A549 (cell line): ENCODE results near the gene HAUS6. TPM values are rescaled to one million over a fixed set of nuclear protein-coding genes. Genes with fewer than 3 reads are reported as not detected.
"Not testable (repeated sequence)": the region's sequence is repeated elsewhere in the genome, so short reads cannot be mapped to it uniquely, and the experiment has no call there.

Source experiments
- ATAC-seq, 2 experiments: fragments of 200-7000 bp in 1 of 2; fragments of >200 bp in 1 of 2; cut with Nextera tagmentation in 1 of 2; cut with Tn5 transposase in 1 of 2; 3 replicates each; pipeline versions ENCODE4 v1.8.0 to v1.9.1; 2018 to 2020; ENCODE audit warnings: mild to moderate bottlenecking in 1 of 2, moderate library complexity in 1 of 2
- CTCF ChIA-PET: fragments of 300-600 bp; sonication (Branson Sonifier 250); formaldehyde crosslinking; extraction: SDS; loops from one replicate; lab custom pipeline; 2021; ENCODE audit warnings: antibody characterized with exemption, inconsistent platforms; lab: Yijun Ruan, JAX
- POLR2A ChIA-PET: fragments of 350-600 bp; formaldehyde crosslinking; extraction: SDS; loops from one replicate; lab custom pipeline; 2021; ENCODE audit warnings: antibody characterized with exemption, inconsistent platforms; lab: Yijun Ruan, JAX
- DNase-seq, 2 experiments: peaks; one replicate each; pipeline versions ENCODE4 v3.0.0 to v3.0.0-alpha.2; 2011 to 2016; ENCODE audit warnings: low read depth in 1 of 2, low spot score in 1 of 2
- FAIRE-seq: peaks from 2 replicates; lab custom pipeline; 2011; peaks lifted over from hg19 to GRCh38; lab: Jason Lieb, UNC
- H3K27ac ChIP-seq, 2 experiments: fragments of >200 bp; sonication (Bioruptor Twin); formaldehyde crosslinking; 3 replicates each; pipeline ENCODE4 v1.5.1; 2016 to 2017
- H3K4me1 ChIP-seq: fragments of >200 bp; sonication (Bioruptor Twin); formaldehyde crosslinking; 3 replicates; pipeline ENCODE4 v1.6.1; 2016
- H3K4me2 ChIP-seq: fragments of >200 bp; sonication (Bioruptor Twin); formaldehyde crosslinking; 3 replicates; pipeline ENCODE4 v1.6.1; 2016
- H3K4me3 ChIP-seq: fragments of >200 bp; sonication (Bioruptor Twin); formaldehyde crosslinking; 3 replicates; pipeline ENCODE4 v1.5.1; 2016
- H3K9me3 ChIP-seq: fragments of >200 bp; sonication (Bioruptor Twin); formaldehyde crosslinking; 3 replicates; pipeline ENCODE4 v1.6.1; 2016
- BCL3 ChIP-seq: fragments of >200 bp; sonication (Bioruptor Twin); formaldehyde crosslinking; IDR thresholded peaks from 3 replicates; pipeline ENCODE4 v1.6.1; 2016
- CBX2 ChIP-seq: fragments of 200-600 bp; sonication (generic); IDR thresholded peaks from 2 replicates; pipeline ENCODE4 v1.6.1; 2016; ENCODE audit warnings: low read depth, mild to moderate bottlenecking, borderline replicate concordance
- ELK1 ChIP-seq: fragments of 150-350 bp; IDR thresholded peaks from 2 replicates; pipeline ENCODE4 v1.6.1; 2014; ENCODE audit warnings: low read depth, mild to moderate bottlenecking, low read length
- GATA3 ChIP-seq: IDR thresholded peaks from 2 replicates; pipeline ENCODE4 v1.6.1; 2012; ENCODE audit warnings: borderline replicate concordance
- HES2 ChIP-seq: fragments of >200 bp; sonication (Bioruptor Twin); formaldehyde crosslinking; IDR thresholded peaks from 2 replicates; pipeline ENCODE4 v1.6.1; 2016
- HOXB5 ChIP-seq: fragments of 250-450 bp; sonication (Bioruptor Pico); IDR thresholded peaks from 2 replicates; pipeline ENCODE4 v1.5.0; 2020; ENCODE audit warnings: mild to moderate bottlenecking, moderate library complexity
- JUN ChIP-seq, 2 experiments: fragments of >200 bp; sonication (Bioruptor Twin); formaldehyde crosslinking; IDR thresholded peaks; 2 replicates in 1 of 2; 3 replicates in 1 of 2; pipeline ENCODE4 v1.6.1; 2016 to 2017
- KDM1A ChIP-seq: fragments of 200-600 bp; sonication (generic); IDR thresholded peaks from 2 replicates; pipeline ENCODE4 v1.6.1; 2016; ENCODE audit warnings: low read depth, mild to moderate bottlenecking
- MAFK ChIP-seq: fragments of 450-650 bp; IDR thresholded peaks from 2 replicates; pipeline ENCODE4 v1.6.1; 2014; ENCODE audit not compliant: partially characterized antibody
- NR3C1 ChIP-seq: fragments of >200 bp; sonication (Bioruptor Twin); formaldehyde crosslinking; IDR thresholded peaks from 3 replicates; pipeline ENCODE4 v1.6.1; 2017
- PHF8 ChIP-seq: fragments of 200-600 bp; sonication (generic); IDR thresholded peaks from 2 replicates; pipeline ENCODE4 v1.6.1; 2016; ENCODE audit warnings: low read depth, mild to moderate bottlenecking, antibody characterized with exemption, moderate library complexity, borderline replicate concordance
- POLR2AphosphoS2 ChIP-seq: conservative IDR thresholded peaks from 2 replicates; pipeline ENCODE4 v1.6.1; 2012; ENCODE audit warnings: low read length, improper control_type of control experiment, inconsistent platforms
- TP53 ChIP-seq: fragments of 250-450 bp; sonication (Bioruptor Pico); IDR thresholded peaks from 2 replicates; pipeline ENCODE4 v1.5.0; 2021; ENCODE audit warnings: mild to moderate bottlenecking, moderate library complexity
- WGBS: methylation state at CpG from one replicate; pipeline ENCODE4 v1.1.6; 2017; ENCODE audit errors: missing lambda C conversion rate; 5-methylcytosine and 5-hydroxymethylcytosine counted together
- polyA plus RNA-seq, 4 experiments: library from polyadenylated mRNA; depleted of rRNA in 3 of 4; stranded (reverse); fragments of >200 nt; fragmentation: RNase III in 1 of 4; extraction: RNeasy Plus Mini Kit Qiagen cat#74134 plus additional on column Dnase treatment in 1 of 4; gene quantifications; 2 replicates in 3 of 4; 3 replicates in 1 of 4; pipeline ENCODE4 v1.2.3, GENCODE V29; 2011 to 2017

The HAUS6 gene
- polyA plus RNA-seq, 2 of the 4 experiments (the other 2 are of a cell fraction): 22.4 to 34.6 TPM

- no peak overlapping the region for H3K27ac ChIP-seq
- no peaks in the 10 kb centered on the region for H3K9me3 ChIP-seq
- TF ChIP-seq TP53 (CRISPR knock-in tag) (no peak), ELK1 (no peak), CBX2 (no peak), BCL3 (no peak), HES2 (no peak), KDM1A (no peak), JUN (IDR thresholded peaks at IDR 0.05) (no peak), GATA3 (no peak)
- DNase-seq: no peak
- WGBS: 83% methylated on average over 2 of the region's 2 CpGs
- H3K4me1 ChIP-seq: no peaks in the 10 kb centered on the region
- no peak for ATAC-seq
- ChIA-PET CTCF (interaction anchor here (0.7 to 1.4 kb wide), 3 partner anchors 12 to 1490 kb away, joined by 3 read pairs; no protein-coding TSS in a partner anchor), POLR2A (no interaction called here)
- no peak overlapping the region for H3K4me3 ChIP-seq
- H3K4me2 ChIP-seq: no peak overlapping the region
- no peak for FAIRE-seq
These were observed 80.5 kb downstream of the HAUS6 start for GRCh38 chr9:19022206-19022605.

GRCh38 chr9:19021649-19022048, 81.1 kb downstream of the HAUS6 start:
- H3K27ac ChIP-seq, FAIRE-seq, DNase-seq, POLR2A ChIA-PET, H3K4me2 ChIP-seq, H3K4me3 ChIP-seq, ATAC-seq, H3K4me1 ChIP-seq, H3K9me3 ChIP-seq: not testable (repeated sequence)
- CTCF ChIA-PET: interaction anchor here (0.6 to 1.4 kb wide), 4 partner anchors 13 to 1489 kb away, joined by 3 to 4 read pairs (median 3); no protein-coding TSS in a partner anchor
- peak; percentile 93 for TF ChIP-seq MAFK
- 62% methylated on average over 2 of the region's 2 CpGs for WGBS

GRCh38 chr9:19020886-19021455, 81.7 kb downstream of the HAUS6 start:
- 36% methylated on average over 3 of the region's 3 CpGs for WGBS
- no peak for FAIRE-seq
- CTCF ChIA-PET: interaction anchor here (0.8 to 1.6 kb wide), 4 partner anchors 8 to 767 kb away, joined by 3 to 6 read pairs (median 4); no protein-coding TSS in a partner anchor

GRCh38 chr9:19018201-19018600, 84.5 kb downstream of the HAUS6 start:
- DNase-seq: no peak
- CTCF ChIA-PET: interaction anchor here (0.7 to 1.1 kb wide), 4 partner anchors 31 to 1224 kb away, joined by 3 to 4 read pairs (median 4); no protein-coding TSS in a partner anchor
- no peak for ATAC-seq
- TF ChIP-seq PHF8: no peak
- no peak for TF ChIP-seq HOXB5 (CRISPR knock-in tag)
- H3K9me3 ChIP-seq: no peaks in the 10 kb centered on the region
- H3K27ac ChIP-seq: no peak overlapping the region
- H3K4me1 ChIP-seq: no peaks in the 10 kb centered on the region
- POLR2A ChIA-PET: no interaction called here
- H3K4me3 ChIP-seq: no peak overlapping the region
- H3K4me2 ChIP-seq: no peak overlapping the region
- 32% methylated on average over 4 of the region's 4 CpGs for WGBS
- no peak for FAIRE-seq

More at GRCh38 chr9:19020886-19021455, 81.7 kb downstream of the HAUS6 start:
- Histone ChIP-seq H3K4me1 (no peaks in the 10 kb centered on the region), H3K4me2 (no peak overlapping the region), H3K27ac (no peak overlapping the region)
- POLR2A ChIA-PET: no interaction called here
- TF ChIP-seq PHF8 (no peak), HES2 (no peak), ELK1 (no peak), GATA3 (no peak), NR3C1 (no peak), POLR2AphosphoS2 (no peak)
- TF ChIP-seq, all 56 proteins: peak for 0
- ATAC-seq (no peak), DNase-seq (no peak)
- no peak overlapping the region for H3K4me3 ChIP-seq
- H3K9me3 ChIP-seq: no peaks in the 10 kb centered on the region
